Ascending aorta (tissue), 2 donors: ENCODE measurements around the gene BST1. TPM values are rescaled to one million over a fixed set of nuclear protein-coding genes. Genes with fewer than 3 reads are reported as not detected.

Source experiments
- DNase-seq, 2 donors: peaks; one replicate each; pipeline ENCODE4 v3.0.0-alpha.2; 2019; ENCODE audit warnings: low spot score in 2 of 2
- H3K27ac ChIP-seq, 2 donors: fragments of 200-600 bp; sonication (generic); one replicate each; pipeline ENCODE4 v1.5.1; 2016 to 2017; ENCODE audit warnings: mild to moderate bottlenecking in 1 of 2
- H3K27me3 ChIP-seq: fragments of 200-600 bp; sonication (generic); one replicate; pipeline ENCODE4 v1.5.1; 2017
- H3K36me3 ChIP-seq, 2 donors: fragments of 200-600 bp; sonication (generic); one replicate each; pipeline ENCODE4 v1.5.1; 2016
- H3K4me1 ChIP-seq, 2 donors: fragments of 200-600 bp; sonication (generic); one replicate each; pipeline ENCODE4 v1.5.1; 2016 to 2017; ENCODE audit warnings: mild to moderate bottlenecking in 1 of 2
- H3K4me3 ChIP-seq, 2 donors: fragments of 200-600 bp; sonication (generic); one replicate each; pipeline ENCODE4 v1.5.1; 2016 to 2017; ENCODE audit warnings: mild to moderate bottlenecking in 1 of 2
- H3K9me3 ChIP-seq, 2 donors: fragments of 200-600 bp; sonication (generic); one replicate each; pipeline ENCODE4 v1.5.1; 2016
- intact Hi-C: fragments of 100-400 bp; cut with DNase I; formaldehyde crosslinking; loops from one replicate; pipeline ENCODE4 v1.15.1; 2023
- total RNA-seq: library from RNA; depleted of rRNA; stranded (reverse); fragments of >200 nt; gene quantifications from one replicate; pipeline ENCODE4 v1.1.0, GENCODE V29; 2016
- TF ChIP-seq, protein P1 (sequence below), 3 experiments: fragments of 200-600 bp in 2 of 3; fragments of 450-650 bp in 1 of 3; sonication (generic) in 2 of 3; IDR thresholded peaks; one replicate each; pipeline ENCODE4 v1.5.1; 2016 to 2019; ENCODE audit warnings: antibody characterized with exemption in 3 of 3, mild to moderate bottlenecking in 1 of 3, moderate library complexity in 1 of 3

The BST1 gene
- total RNA-seq, 1 donor from 2014 or later = 22.7 TPM

GRCh38 chr4:15717086-15717485, 14.2 kb downstream of the BST1 start:
- intact Hi-C loops = no loop called here
- peak overlapping the region; percentile 2 to 4 for H3K27ac ChIP-seq
- no peaks in the 10 kb centered on the region for H3K27me3 ChIP-seq
- H3K9me3 ChIP-seq = no peaks in the 10 kb centered on the region
- TF ChIP-seq, protein P1, sequence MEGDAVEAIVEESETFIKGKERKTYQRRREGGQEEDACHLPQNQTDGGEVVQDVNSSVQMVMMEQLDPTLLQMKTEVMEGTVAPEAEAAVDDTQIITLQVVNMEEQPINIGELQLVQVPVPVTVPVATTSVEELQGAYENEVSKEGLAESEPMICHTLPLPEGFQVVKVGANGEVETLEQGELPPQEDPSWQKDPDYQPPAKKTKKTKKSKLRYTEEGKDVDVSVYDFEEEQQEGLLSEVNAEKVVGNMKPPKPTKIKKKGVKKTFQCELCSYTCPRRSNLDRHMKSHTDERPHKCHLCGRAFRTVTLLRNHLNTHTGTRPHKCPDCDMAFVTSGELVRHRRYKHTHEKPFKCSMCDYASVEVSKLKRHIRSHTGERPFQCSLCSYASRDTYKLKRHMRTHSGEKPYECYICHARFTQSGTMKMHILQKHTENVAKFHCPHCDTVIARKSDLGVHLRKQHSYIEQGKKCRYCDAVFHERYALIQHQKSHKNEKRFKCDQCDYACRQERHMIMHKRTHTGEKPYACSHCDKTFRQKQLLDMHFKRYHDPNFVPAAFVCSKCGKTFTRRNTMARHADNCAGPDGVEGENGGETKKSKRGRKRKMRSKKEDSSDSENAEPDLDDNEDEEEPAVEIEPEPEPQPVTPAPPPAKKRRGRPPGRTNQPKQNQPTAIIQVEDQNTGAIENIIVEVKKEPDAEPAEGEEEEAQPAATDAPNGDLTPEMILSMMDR (IDR thresholded peaks at IDR 0.05) = no peak
- H3K36me3 ChIP-seq = no peaks in the 10 kb centered on the region
- H3K4me1 ChIP-seq = peaks cover 0 to 15% of the 10 kb centered on the region in 2 donors
- no peak for DNase-seq
- H3K4me3 ChIP-seq = no peak overlapping the region

DNA sequence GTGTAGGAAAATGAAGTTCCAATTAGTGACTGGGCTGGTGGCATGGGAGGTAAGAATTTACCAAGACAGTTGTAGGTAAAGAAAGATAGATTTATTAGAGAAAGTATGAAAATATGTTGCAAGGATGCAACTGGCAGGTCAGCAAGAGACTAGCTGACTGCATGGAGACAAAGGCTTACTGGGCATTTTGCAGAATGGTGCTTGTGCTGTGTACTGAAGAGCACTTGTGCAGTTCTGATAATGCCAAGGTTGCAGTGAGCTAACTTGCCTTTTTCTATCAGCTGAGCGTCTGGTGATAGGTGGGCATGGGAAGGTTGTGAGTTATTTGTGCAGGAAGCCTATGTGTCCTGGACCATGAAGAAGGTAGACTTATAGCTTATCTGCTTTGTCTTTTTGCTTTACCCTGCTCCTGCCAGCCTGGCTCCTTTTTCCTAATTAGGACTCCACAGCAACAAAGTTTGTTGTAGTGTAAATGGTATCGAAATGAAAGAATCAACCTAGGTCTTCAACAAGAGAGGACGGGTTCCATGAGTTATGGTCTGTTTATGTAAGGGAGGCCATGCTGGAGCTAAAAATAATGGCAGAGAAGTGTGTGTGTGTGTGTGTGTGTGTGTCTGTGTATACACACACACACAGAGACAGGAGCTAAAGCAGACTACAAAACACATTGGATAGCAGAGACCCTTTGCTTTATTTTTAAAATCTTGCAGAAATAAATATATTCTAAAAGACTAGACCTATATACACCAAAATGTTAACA, 15.0 kb downstream of the BST1 start:
- Histone ChIP-seq H3K27me3 (no peaks in the 10 kb centered on the region), H3K36me3 (no peaks in the 10 kb centered on the region), H3K4me1 (peaks cover 0 to 15% of the 10 kb centered on the region in 2 donors), H3K4me3 (no peak overlapping the region), H3K27ac (peak overlapping the region in 1 of 2 donors; percentile 4), H3K9me3 (no peaks in the 10 kb centered on the region)
- intact Hi-C loops = no loop called here
- TF ChIP-seq, protein P1 (IDR thresholded peaks at IDR 0.05) = no peak
- no peak for DNase-seq

- H3K27ac ChIP-seq = no peak overlapping the region
- DNase-seq = peak in 1 of 2 donors; percentile 53
- no peaks in the 10 kb centered on the region for H3K36me3 ChIP-seq
- no peaks in the 10 kb centered on the region for H3K9me3 ChIP-seq
- intact Hi-C loops = no loop called here
- TF ChIP-seq, protein P1 (IDR thresholded peaks at IDR 0.05) = no peak
- H3K4me3 ChIP-seq = no peak overlapping the region
- H3K4me1 ChIP-seq = peaks cover 0 to 15% of the 10 kb centered on the region in 2 donors
- no peaks in the 10 kb centered on the region for H3K27me3 ChIP-seq
Measured at GRCh38 chr4:15718465-15718864, 15.6 kb downstream of the BST1 start.

DNA sequence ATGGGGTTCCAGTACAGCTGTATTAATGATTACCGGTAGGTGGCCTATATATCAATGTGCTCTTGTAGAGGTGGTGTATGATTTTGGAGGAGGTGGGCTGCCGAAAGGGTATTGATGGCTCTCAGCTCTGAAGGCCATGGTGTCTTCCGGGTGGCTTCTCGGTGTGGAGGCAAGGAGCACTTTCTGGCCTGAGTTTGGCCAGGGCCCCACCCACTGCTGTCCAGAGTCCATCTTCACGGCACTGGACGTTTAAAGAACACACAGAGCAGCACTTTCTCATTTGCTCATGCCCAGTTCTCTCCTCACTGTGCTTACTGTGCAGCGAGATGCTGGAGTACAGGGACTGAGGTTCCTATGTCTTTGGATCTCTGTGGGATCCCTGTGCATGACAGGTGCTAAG, 16.1 kb downstream of the BST1 start:
- H3K27ac ChIP-seq = no peak overlapping the region
- no peaks in the 10 kb centered on the region for H3K9me3 ChIP-seq
- H3K27me3 ChIP-seq = no peaks in the 10 kb centered on the region
- H3K4me3 ChIP-seq = no peak overlapping the region
- no peaks in the 10 kb centered on the region for H3K36me3 ChIP-seq
- peaks cover 0 to 15% of the 10 kb centered on the region in 2 donors for H3K4me1 ChIP-seq
- TF ChIP-seq, protein P1 (IDR thresholded peaks at IDR 0.05) = no peak
- peak in 1 of 2 donors; percentile 62 for DNase-seq
- intact Hi-C loops = no loop called here

- intact Hi-C loops = no loop called here
- Histone ChIP-seq H3K36me3 (no peaks in the 10 kb centered on the region), H3K27ac (no peak overlapping the region), H3K4me1 (peaks cover 0 to 13% of the 10 kb centered on the region in 2 donors), H3K9me3 (no peaks in the 10 kb centered on the region), H3K4me3 (no peak overlapping the region), H3K27me3 (no peaks in the 10 kb centered on the region)
- TF ChIP-seq, protein P1 (IDR thresholded peaks at IDR 0.05) = no peak
- DNase-seq = peak in 1 of 2 donors; percentile 55
Measured at GRCh38 chr4:15719506-15719905, 16.6 kb downstream of the BST1 start.
